HG03354 (cell line): ENCODE measurements around the gene ENO1.
"Not testable (repeated sequence)": the region's sequence is repeated elsewhere in the genome, so short reads cannot be mapped to it uniquely, and the experiment has no call there.

Source experiments
- ATAC-seq: cut with Tn5 transposase; IDR thresholded peaks from one replicate; pipeline ENCODE4 v1.9.1; 2021; ENCODE audit warnings: mild to moderate bottlenecking; ENCODE audit not compliant: unreplicated experiment, poor library complexity, severe bottlenecking

ENO1 gene

GRCh38 chr1:8878448-8878697, at the start of gene ENO1:
Gene ENO1 (minus strand): TSS chr1:8878686. CDS start chr1:8874908, 3,778 bp downstream.
- ATAC-seq: no peak

- ATAC-seq: no peak
These were observed 48.5 kb upstream of the ENO1 start for GRCh38 chr1:8926707-8927694.

- no peak for ATAC-seq
These were observed 47.5 kb upstream of the ENO1 start for GRCh38 chr1:8925960-8926359.

GRCh38 chr1:8925406-8925805, 46.9 kb upstream of the ENO1 start:
- no peak for ATAC-seq

- ATAC-seq: no peak
These were observed 44.5 kb upstream of the ENO1 start for GRCh38 chr1:8922962-8923361.

- ATAC-seq: not testable (repeated sequence)
These were observed 39.0 kb upstream of the ENO1 start for GRCh38 chr1:8917536-8917935.

- no peak for ATAC-seq
These were observed 37.0 kb upstream of the ENO1 start for GRCh38 chr1:8915446-8915845.

- no peak for ATAC-seq
These were observed 36.0 kb upstream of the ENO1 start for GRCh38 chr1:8914466-8914865.

- ATAC-seq: no peak
These were observed 35.0 kb upstream of the ENO1 start for GRCh38 chr1:8913457-8913856.

GRCh38 chr1:8911416-8912309, 33.2 kb upstream of the ENO1 start:
- no peak for ATAC-seq

GRCh38 chr1:8910914-8911313, 32.4 kb upstream of the ENO1 start:
- ATAC-seq: no peak

- ATAC-seq: no peak
These were observed 31.8 kb upstream of the ENO1 start for GRCh38 chr1:8910331-8910730.

- ATAC-seq: no peak
These were observed 30.1 kb upstream of the ENO1 start for GRCh38 chr1:8908388-8909151.

- no peak for ATAC-seq
These were observed 27.2 kb upstream of the ENO1 start for GRCh38 chr1:8905582-8906191.

- no peak for ATAC-seq
These were observed 25.6 kb upstream of the ENO1 start for GRCh38 chr1:8903908-8904650.

GRCh38 chr1:8903410-8903809, 24.9 kb upstream of the ENO1 start:
- ATAC-seq: no peak

- ATAC-seq: no peak
These were observed 24.3 kb upstream of the ENO1 start for GRCh38 chr1:8902765-8903164.

- not testable (repeated sequence) for ATAC-seq
These were observed 22.2 kb upstream of the ENO1 start for GRCh38 chr1:8900684-8901083.

- no peak for ATAC-seq
These were observed 20.6 kb upstream of the ENO1 start for GRCh38 chr1:8899046-8899445.
